Activated CD4-positive, alpha-beta T cell treated with anti-CD3 and anti-CD28 coated beads for 1 hour (primary cell): ENCODE measurements around the gene THOP1.
A peak's percentile ranks its signal among the peaks of the same experiment; 100 is the strongest.

ENCODE experiments used
- DNase-seq: peaks from one replicate; pipeline ENCODE4 v3.0.0-alpha.2; 2020

The THOP1 gene

DNA sequence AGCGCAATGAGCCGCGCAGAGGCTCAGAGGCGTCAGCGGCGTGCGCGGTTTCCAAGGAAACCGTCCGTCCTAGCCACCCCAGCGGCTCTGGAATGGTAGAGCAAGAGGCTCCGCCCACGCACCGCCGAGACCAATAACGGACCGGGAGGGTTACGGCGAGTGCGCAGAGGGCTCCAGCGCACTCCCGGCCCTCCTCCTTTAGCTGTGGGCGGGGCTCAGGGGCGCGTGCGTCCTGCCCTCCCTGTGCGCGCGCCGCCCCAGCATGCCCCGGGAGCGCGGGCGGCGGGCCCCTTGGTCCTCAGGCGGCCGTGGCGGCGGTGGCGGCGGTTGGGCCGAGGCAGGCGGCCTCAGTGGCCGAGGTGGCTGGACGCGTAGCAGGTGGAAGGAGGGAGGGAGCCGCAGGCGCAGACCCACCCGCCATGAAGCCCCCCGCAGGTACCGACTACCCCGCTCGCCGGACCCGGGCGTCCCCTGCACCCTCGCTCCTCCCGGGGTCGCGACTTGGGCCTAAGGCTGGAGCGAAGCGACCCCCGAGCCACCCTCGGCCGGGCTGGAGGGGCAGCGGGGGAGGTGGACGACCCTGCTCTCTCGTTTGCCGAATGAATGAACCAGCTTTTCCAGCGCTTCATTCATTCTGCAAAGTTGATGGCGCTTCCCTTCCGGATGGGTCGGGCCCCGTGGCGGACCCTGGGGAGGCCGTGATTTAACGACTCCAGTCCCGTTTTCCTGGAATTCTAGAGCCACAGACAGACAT is at the start of gene THOP1:
TSS of gene THOP1 (plus strand) at position 260 of the 754 bp plus-strand sequence. CDS start at position 420, 160 bp downstream.
- peak; percentile 99 for DNase-seq

- DNase-seq, result no peak
Observed at GRCh38 chr19:2736550-2737190, 48.6 kb upstream of the THOP1 start.

DNA sequence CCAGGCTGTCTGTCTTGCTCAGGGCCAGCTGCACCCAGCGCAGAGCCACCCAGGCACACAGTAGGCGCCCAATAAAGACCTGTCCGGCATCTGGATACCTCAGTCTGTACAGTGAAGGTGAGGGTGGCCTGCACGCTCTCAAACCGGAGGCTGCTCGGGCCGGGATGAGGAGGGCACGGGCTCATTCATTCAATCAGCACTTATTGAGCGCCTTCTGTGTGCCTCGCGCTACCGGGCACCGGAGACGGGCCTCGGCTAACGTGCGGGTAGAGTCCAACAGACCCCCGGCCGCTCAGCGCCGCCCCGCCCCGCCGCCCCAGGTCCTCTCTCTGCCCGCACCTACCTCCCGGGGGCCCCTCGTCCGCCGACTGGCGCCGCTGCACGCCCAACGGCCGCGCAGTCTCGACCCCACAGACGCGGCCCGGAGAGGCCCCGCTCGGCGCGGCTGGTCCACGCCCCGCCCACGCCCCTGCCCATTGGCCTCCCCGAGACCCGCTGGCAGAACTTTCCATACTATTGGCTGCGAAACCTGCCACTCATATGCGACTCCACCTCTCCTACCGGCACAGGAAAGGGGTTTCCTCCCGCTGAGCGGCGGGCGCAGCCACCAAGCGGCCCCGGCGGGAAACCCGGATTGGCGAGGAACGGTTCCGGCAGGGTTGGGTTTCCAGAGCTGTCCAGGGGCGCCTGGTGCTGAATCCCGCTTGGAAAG is 45.5 kb upstream of the THOP1 start, which contains the start of gene SLC39A3:
TSS of gene SLC39A3 (minus strand) at position 416 of the 712 bp plus-strand sequence. CDS start 2,760 bp downstream, outside the sequence.
- peak; percentile 97 for DNase-seq

GRCh38 chr19:2740314-2740656 is 45.0 kb upstream of the THOP1 start:
- no peak for DNase-seq

GRCh38 chr19:2743099-2743498 is 42.2 kb upstream of the THOP1 start:
- no peak for DNase-seq

DNA sequence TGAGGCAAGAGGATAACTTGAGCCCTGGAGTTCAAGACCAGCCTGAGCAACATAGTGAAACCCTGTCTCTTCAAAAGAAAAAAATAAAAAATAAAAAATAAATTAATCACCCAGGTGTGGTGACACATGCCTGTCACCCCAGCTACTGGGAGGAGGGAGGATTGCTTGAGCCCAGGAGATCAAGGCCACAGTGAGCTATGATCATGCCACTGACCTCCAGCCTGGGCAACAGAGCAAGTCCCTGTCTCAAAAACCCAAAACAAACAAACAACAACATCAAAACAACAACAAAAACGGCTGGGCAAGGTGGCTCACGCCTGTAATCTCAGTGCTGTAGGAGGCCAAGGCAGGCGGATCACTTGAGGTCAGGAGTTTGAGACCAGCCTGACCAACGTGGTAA is 41.2 kb upstream of the THOP1 start:
- DNase-seq, result no peak

DNA sequence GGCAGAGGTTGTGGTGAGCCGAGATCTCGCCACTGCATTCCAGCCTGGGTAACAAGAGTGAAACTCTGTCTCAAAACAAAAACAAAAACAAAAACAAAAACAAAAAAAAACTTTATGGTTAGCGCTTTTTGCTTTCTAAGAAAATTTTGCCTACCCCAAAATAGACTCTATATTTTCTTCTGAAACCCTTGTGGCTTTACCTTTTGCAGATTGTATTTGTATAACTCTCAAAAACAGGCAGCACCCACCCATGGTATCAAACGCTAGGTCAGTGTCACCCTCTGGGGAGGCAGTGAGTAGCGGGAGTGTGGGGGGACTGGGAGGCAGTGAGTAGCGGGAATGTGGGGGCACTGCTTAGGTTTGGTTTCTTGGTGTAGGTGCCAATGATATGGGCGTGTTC is 38.0 kb upstream of the THOP1 start:
- DNase-seq, result no peak

GRCh38 chr19:2750808-2751437 is 34.4 kb upstream of the THOP1 start:
- DNase-seq, result no peak

- DNase-seq, result no peak
Observed at GRCh38 chr19:2751438-2751830, 33.9 kb upstream of the THOP1 start.

DNA sequence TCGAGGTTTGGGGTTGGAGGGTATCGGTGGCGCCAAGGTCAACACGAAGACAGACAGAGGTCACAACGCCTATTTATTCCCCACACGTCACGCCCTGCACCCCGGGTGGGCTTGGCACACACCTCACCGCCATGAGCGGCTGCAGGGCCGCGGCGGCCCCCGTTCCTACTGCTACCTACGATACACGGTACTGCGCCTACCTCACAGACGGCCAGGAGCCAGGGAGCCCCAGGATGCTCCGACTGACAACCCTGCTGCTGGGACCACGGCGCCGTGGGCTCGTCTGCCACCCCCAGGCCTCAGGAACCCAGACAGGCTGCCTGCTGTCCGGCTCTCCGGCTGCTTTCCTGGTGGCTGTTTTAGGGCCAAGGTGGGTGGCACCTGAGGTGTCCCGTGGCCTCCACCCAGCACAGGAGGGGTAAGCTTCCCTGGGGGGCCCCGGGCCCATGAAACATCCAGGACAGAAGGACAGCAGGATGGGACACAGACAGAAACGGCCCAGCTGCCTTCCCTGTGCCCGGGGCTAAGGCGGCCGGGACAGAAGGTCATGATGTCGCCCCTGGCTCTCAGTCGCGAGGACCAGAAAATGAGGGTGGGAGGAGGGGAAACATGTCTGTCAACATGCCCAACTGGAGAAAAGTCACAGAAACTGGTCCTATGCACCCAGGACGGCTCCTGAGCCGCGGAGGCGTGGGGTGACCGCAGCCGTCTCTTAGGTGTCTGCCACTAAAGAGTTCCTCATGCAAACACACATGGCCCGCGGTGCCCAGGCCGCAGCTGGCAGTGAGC is 30.4 kb upstream of the THOP1 start:
- DNase-seq, result no peak

DNA sequence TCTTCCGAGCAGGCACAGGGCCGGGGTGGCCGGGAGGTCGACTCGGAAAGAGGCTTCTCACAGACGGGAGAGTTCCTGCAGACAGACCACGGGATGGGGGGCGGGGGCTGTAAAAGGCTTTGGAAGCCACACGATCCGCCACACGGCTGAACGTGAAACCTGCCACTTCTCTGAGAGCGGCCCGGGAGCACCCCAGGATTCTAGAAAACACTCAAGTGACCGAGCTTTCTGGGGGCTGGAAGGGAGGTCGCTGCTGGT is 29.9 kb upstream of the THOP1 start:
- DNase-seq, result no peak

GRCh38 chr19:2755811-2756210 is 29.5 kb upstream of the THOP1 start:
- DNase-seq, result no peak

DNA sequence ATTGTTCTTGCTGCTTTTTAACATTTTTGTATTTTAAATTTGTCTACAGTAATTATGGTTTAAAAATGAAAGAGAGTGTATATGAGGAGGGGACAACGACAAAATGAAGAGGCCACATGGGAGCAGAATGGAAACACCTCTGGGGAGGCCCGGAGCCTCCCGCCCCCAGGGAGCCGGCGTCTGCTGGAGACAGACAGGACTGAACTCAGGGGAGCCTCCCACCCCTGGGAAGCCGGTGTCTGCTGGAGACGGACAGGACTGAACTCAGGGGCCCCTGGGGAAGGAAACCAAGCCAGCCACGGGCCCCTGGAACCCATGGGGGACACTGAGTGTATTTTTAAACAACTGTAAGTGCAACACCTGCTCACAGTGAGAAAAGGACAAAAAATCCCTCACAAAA is 28.8 kb upstream of the THOP1 start:
- no peak for DNase-seq

- no peak for DNase-seq
Observed at GRCh38 chr19:2756921-2757881, 28.1 kb upstream of the THOP1 start.

DNA sequence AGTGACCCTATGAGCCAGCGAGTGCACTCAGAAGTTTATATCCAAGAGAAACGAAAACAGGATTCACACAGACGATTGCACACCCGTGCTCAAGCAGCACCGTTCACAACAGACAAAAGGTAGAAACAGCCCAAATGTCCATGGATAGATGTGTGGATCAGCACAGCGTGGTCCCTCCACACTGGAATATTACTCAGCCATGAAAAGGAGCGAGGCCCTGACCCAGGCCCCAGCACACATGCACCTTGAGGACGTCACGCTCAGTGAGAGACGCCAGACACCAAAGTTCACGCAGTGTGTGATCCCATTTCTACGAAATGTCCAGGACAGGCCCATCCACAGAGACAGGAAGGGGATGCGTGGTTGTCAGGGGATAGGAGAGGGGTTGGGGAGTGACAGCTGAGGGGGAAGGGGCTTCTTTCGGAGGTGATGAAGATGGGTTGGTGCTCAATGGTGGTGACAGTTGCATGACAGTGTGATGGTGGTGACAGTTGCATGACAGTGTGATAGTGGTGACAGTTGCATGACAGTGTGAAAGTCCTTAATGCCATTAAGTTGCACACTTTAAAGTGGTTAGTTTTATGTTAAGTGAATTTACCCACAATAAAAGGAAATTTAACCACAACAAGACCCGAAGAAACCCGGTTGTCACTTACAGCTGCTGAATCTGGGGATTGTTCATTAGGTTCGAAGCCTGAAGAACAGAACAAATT is 26.5 kb upstream of the THOP1 start:
- no peak for DNase-seq

DNA sequence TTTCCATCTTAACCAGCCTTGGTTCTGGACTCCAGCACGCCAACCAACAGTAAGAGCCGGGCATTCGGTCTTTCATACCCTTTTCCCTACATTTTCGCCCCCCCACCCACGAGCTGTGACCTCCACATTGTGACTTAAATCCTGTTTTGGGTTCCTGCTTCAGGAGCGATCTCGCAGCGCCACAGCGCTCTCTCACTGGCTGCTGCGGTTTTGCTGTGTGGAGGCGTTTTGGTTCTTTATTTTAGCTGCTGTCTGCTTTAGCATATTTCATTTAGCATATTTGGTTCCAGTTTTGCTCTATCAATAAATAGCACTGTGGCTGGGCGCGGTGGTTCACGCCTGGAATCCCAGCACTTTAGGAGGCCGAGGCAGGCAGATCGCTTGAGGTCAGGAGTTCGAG is 25.9 kb upstream of the THOP1 start:
- no peak for DNase-seq

- no peak for DNase-seq
Observed at GRCh38 chr19:2759965-2760364, 25.3 kb upstream of the THOP1 start.

GRCh38 chr19:2761309-2761677 is 24.0 kb upstream of the THOP1 start:
- DNase-seq, result no peak

DNA sequence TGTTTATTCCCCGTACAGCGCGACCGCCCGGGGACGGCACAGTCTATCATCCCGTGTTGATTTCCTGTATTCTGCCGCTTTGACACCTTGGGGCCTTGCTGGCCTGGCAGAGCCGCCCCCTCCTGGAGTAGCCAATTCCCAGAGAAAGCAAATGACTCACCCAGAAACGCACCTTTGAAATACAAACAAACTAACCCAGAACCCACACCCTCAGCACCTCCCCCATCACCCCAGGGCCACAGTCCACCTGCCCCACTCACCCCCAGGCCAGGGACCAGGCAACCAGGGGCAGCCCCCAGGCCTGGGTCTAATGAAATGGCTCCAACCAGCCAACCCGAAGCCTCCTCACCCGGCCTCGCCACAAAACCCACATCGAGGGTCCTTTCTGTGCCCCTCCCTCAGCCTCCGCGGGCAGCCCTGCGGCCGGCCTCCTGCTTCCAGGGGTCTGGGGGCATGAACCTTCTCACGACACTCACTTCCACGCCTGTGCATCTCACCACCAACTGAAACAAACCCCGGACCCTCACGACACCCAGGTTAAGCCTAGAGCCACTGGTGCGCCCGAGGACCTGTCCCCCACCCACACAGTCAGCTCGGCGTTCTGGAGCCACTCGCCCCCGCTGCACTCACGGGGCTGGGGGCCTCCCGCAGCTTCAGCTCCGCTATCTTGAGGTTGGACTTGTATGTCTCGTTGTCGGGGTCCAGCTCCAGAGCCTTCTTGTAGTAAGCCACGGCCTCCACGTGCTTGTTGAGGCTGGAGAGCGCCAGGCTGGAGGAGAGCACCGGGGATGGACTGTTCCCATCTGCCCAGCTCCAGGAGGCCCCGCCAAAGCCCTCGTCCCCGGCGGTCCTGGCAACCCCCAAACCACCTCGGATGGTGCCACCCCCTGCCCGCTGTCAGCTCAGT is 23.2 kb upstream of the THOP1 start:
- no peak for DNase-seq
